Body of pancreas (tissue), 4 donors: ENCODE data around the gene MRPL55.

Experiments
- POLR2A ChIP-seq, 3 donors: fragments of 450-650 bp; IDR thresholded peaks; one replicate each; pipeline ENCODE4 v1.6.1; 2016; ENCODE audit warnings: antibody characterized with exemption in 3 of 3, mild to moderate bottlenecking in 2 of 3
- TF ChIP-seq, protein P1 (sequence below), 7 experiments: fragments of 450-650 bp in 4 of 7; fragments of 200-600 bp in 3 of 7; sonication (generic) in 3 of 7; IDR thresholded peaks; one replicate each; pipeline ENCODE4 v1.5.1; 2016 to 2019; ENCODE audit warnings: antibody characterized with exemption in 7 of 7

GRCh38 chr1:228095938-228096337, 13.2 kb downstream of the MRPL55 start:
- TF ChIP-seq, protein P1, sequence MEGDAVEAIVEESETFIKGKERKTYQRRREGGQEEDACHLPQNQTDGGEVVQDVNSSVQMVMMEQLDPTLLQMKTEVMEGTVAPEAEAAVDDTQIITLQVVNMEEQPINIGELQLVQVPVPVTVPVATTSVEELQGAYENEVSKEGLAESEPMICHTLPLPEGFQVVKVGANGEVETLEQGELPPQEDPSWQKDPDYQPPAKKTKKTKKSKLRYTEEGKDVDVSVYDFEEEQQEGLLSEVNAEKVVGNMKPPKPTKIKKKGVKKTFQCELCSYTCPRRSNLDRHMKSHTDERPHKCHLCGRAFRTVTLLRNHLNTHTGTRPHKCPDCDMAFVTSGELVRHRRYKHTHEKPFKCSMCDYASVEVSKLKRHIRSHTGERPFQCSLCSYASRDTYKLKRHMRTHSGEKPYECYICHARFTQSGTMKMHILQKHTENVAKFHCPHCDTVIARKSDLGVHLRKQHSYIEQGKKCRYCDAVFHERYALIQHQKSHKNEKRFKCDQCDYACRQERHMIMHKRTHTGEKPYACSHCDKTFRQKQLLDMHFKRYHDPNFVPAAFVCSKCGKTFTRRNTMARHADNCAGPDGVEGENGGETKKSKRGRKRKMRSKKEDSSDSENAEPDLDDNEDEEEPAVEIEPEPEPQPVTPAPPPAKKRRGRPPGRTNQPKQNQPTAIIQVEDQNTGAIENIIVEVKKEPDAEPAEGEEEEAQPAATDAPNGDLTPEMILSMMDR (IDR thresholded peaks at IDR 0.05), result no peak
- no peak for TF ChIP-seq POLR2A (IDR thresholded peaks at IDR 0.05)
